ENCODE measurements around the gene TLCD3A. TPM values are rescaled to one million over a fixed set of nuclear protein-coding genes. Genes with fewer than 3 reads are reported as not detected.

The TLCD3A gene
- total RNA-seq, 2 experiments from 2014 or later, result 8.3 to 11.7 TPM

DNA sequence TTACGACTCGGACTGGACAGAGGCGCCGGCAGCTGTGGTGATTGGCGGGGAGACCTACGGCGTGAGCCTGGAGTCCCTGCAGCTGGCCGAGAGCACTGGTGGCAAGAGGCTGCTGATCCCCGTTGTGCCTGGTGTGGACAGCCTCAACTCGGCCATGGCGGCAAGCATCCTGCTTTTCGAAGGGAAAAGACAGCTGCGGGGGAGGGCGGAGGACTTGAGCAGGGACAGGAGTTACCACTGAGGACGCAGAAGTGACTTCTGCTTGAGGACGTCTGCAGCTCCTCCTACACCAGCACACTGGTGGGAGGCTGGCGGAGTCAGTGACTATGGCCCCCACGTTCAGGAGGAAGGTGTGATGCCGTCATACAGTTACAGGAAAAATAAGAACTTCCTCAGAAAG lies 59.4 kb downstream of the TLCD3A start:
- Histone ChIP-seq H3K36me3 (ENCODE audit: insufficient read depth, low read length) (peaks cover 64% of the 10 kb centered on the region), H3K27ac (ENCODE audit: low read depth, low read length, poor library complexity, severe bottlenecking) (no peak overlapping the region), H3K4me1 (ENCODE audit: insufficient read depth, low read length, poor library complexity, severe bottlenecking) (no peaks in the 10 kb centered on the region), H3K4me2 (ENCODE audit: low read length) (no peak overlapping the region), H3K4me3 (ENCODE audit: low read depth, low read length, poor library complexity, severe bottlenecking) (no peak overlapping the region), H3K79me2 (ENCODE audit: insufficient read depth, low read depth, low read length) (no peaks in the 10 kb centered on the region), H3K9me2 (ENCODE audit: insufficient read depth, low read length) (no peaks in the 10 kb centered on the region), H4K20me1 (ENCODE audit: insufficient read depth, low read length) (no peaks in the 10 kb centered on the region), H3K9me3 (ENCODE audit: low read length) (no peaks in the 10 kb centered on the region), H2AFZ (ENCODE audit: low read length) (no peak overlapping the region)
- intact Hi-C loops (cut with micrococcal nuclease; ENCODE audit: unreplicated experiment), result no loop called here
- BruUV-seq (replicated peaks), result TSS peak; percentile 45
- no peak for DNase-seq (ENCODE audit: low spot score)
- TF ChIP-seq EZH2phosphoT487 (IDR thresholded peaks at IDR 0.05; ENCODE audit: borderline replicate concordance, low read depth, low read length), result no peak
- TF ChIP-seq, protein P1, sequence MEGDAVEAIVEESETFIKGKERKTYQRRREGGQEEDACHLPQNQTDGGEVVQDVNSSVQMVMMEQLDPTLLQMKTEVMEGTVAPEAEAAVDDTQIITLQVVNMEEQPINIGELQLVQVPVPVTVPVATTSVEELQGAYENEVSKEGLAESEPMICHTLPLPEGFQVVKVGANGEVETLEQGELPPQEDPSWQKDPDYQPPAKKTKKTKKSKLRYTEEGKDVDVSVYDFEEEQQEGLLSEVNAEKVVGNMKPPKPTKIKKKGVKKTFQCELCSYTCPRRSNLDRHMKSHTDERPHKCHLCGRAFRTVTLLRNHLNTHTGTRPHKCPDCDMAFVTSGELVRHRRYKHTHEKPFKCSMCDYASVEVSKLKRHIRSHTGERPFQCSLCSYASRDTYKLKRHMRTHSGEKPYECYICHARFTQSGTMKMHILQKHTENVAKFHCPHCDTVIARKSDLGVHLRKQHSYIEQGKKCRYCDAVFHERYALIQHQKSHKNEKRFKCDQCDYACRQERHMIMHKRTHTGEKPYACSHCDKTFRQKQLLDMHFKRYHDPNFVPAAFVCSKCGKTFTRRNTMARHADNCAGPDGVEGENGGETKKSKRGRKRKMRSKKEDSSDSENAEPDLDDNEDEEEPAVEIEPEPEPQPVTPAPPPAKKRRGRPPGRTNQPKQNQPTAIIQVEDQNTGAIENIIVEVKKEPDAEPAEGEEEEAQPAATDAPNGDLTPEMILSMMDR (conservative IDR thresholded peaks at IDR 0.05; ENCODE audit: low read length), result no peak
- CTCF ChIA-PET (ENCODE audit: unreplicated experiment), result no interaction called here
- POLR2A ChIA-PET, result interaction anchor here (2.0 kb wide), 1 partner anchor 9 kb away, joined by 6 read pairs; the partner anchor contains the start of genes GLOD4 and MRM3

DNA sequence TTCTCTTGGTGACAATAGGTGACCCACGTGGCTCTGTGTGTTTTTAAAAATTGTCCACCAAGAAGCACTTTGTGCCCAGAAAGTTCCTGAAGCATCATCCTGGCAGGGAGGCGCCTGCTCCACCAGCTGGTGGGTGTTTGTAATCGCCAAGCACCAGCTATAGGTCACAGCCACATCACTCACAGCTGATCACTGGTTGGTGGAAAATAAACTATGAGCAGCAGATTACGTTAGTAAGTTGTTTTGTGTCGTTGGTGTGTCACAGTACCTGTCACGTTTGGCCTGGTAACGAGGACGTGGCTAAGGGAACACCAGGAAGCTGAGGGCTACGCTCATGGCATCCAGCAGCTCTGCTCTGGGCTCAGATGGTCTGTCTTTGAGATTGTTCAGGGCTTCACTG lies 59.9 kb downstream of the TLCD3A start:
- intact Hi-C loops (cut with micrococcal nuclease; ENCODE audit: unreplicated experiment), result no loop called here
- ChIA-PET POLR2A (interaction anchor here (2.0 kb wide), 1 partner anchor 10 kb away, joined by 6 read pairs; the partner anchor contains the start of genes GLOD4 and MRM3), CTCF (ENCODE audit: unreplicated experiment) (no interaction called here)
- no peaks in the 10 kb centered on the region for H3K9me3 ChIP-seq (ENCODE audit: low read length)
- TF ChIP-seq, protein P1 (conservative IDR thresholded peaks at IDR 0.05; ENCODE audit: low read length), result 0 out of 2 replicates have a peak, but pooled peaks have one; percentile 19
- no peak for TF ChIP-seq EZH2phosphoT487 (IDR thresholded peaks at IDR 0.05; ENCODE audit: borderline replicate concordance, low read depth, low read length)
- H3K27ac ChIP-seq (ENCODE audit: low read depth, low read length, poor library complexity, severe bottlenecking), result no peak overlapping the region
- H3K4me2 ChIP-seq (ENCODE audit: low read length), result no peak overlapping the region
- no peaks in the 10 kb centered on the region for H3K9me2 ChIP-seq (ENCODE audit: insufficient read depth, low read length)
- no peak overlapping the region for H2AFZ ChIP-seq (ENCODE audit: low read length)
- BruUV-seq (replicated peaks), result no TSS peak
- H3K4me3 ChIP-seq (ENCODE audit: low read depth, low read length, poor library complexity, severe bottlenecking), result no peak overlapping the region
- H3K79me2 ChIP-seq (ENCODE audit: insufficient read depth, low read depth, low read length), result no peaks in the 10 kb centered on the region
- no peaks in the 10 kb centered on the region for H3K4me1 ChIP-seq (ENCODE audit: insufficient read depth, low read length, poor library complexity, severe bottlenecking)
- H3K36me3 ChIP-seq (ENCODE audit: insufficient read depth, low read length), result peaks cover 61% of the 10 kb centered on the region
- no peak for DNase-seq (ENCODE audit: low spot score)
- H4K20me1 ChIP-seq (ENCODE audit: insufficient read depth, low read length), result no peaks in the 10 kb centered on the region

Other genes with a start within 250 kb of the TLCD3A start
- gene VPS53, start 17.8 kb upstream of the TLCD3A start, total RNA-seq (2014; rRNA removed; shearing (Covaris generic)), result 12.5 and 12.6 TPM in 2 replicates
- gene VPS53, start 17.8 kb upstream of the TLCD3A start, total RNA-seq (2022), result 59.7 and 69.7 TPM in 2 replicates
- 36.3 and 40.2 TPM in 2 replicates for gene GEMIN4, start 19.7 kb downstream of the TLCD3A start, total RNA-seq (2014; rRNA removed; shearing (Covaris generic))
- gene GEMIN4, start 19.7 kb downstream of the TLCD3A start, total RNA-seq (2022), result 53.6 and 56.1 TPM in 2 replicates
- 48.4 and 80.2 TPM in 2 replicates for gene GLOD4, start 49.7 kb downstream of the TLCD3A start, total RNA-seq (2014; rRNA removed; shearing (Covaris generic))
- gene GLOD4, start 49.7 kb downstream of the TLCD3A start, total RNA-seq (2022), result 79.7 and 86.8 TPM in 2 replicates
- gene MRM3, start 49.8 kb downstream of the TLCD3A start, total RNA-seq (2014; rRNA removed; shearing (Covaris generic)), result 35.8 and 47.1 TPM in 2 replicates
- 24.0 and 29.5 TPM in 2 replicates for gene MRM3, start 49.8 kb downstream of the TLCD3A start, total RNA-seq (2022)
- gene NXN, start 247.2 kb downstream of the TLCD3A start, total RNA-seq (2014; rRNA removed; shearing (Covaris generic)), result 0.93 and 1.3 TPM in 2 replicates
- gene NXN, start 247.2 kb downstream of the TLCD3A start, total RNA-seq (2022), result 2.0 and 2.8 TPM in 2 replicates